Measurements from ENCODE around the gene PPEF2. TPM values are rescaled to one million over a fixed set of nuclear protein-coding genes. Genes with fewer than 3 reads are reported as not detected.

PPEF2 gene
- total RNA-seq, 1 experiment from 2014 or later = not detected

DNA sequence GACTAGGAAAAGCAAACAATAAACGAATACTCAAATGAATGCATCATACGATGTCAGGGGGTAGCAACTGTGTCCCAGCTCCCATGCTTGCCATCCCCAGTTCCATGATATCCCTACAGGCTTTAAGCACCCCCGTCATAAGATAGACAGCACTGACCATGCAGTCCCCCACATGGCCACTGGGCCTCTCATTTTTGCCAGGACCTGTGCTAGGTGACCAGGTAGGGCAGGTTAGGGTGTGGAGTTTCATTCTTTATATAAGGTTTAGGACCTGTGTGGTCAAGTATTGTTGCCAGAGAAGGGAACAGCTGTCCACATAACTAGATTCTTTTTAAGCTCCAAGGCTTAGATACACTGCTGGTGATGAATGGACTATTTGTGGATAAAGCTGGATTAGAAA lies 9.7 kb downstream of the PPEF2 start:
- Histone ChIP-seq H3K4me1 (ENCODE audit: insufficient read depth, low read length) (no peaks in the 10 kb centered on the region), H2BK12ac (ENCODE audit: insufficient read length, low read depth, low read length) (no peak overlapping the region), H2BK15ac (ENCODE audit: low read depth, low read length) (no peak overlapping the region), H4K5ac (ENCODE audit: insufficient read length, low read depth, low read length) (no peak overlapping the region), H2BK120ac (ENCODE audit: low read depth, low read length, poor library complexity, severe bottlenecking) (no peak overlapping the region), H2BK20ac (ENCODE audit: low read depth, low read length, poor library complexity, severe bottlenecking) (no peak overlapping the region), H3K9me3 (ENCODE audit: control insufficient read depth, low read depth, low read length) (no peaks in the 10 kb centered on the region), H3K18ac (ENCODE audit: insufficient read length, low read depth, low read length) (no peak overlapping the region), H2AFZ (ENCODE audit: low read length) (no peak overlapping the region), H3K79me2 (ENCODE audit: insufficient read depth, low read length) (no peaks in the 10 kb centered on the region), H3K23ac (ENCODE audit: insufficient read length, low read depth, low read length) (no peak overlapping the region), H3K27ac (ENCODE audit: insufficient read length, low read depth, low read length) (no peak overlapping the region), H2AK5ac (ENCODE audit: insufficient read length, low read length) (no peak overlapping the region), H3K4me2 (ENCODE audit: insufficient read depth, insufficient read length, low read length) (no peak overlapping the region), H3K79me1 (ENCODE audit: insufficient read depth, low read depth, low read length, poor library complexity, severe bottlenecking) (no peaks in the 10 kb centered on the region), H3K4ac (ENCODE audit: low read depth, low read length) (no peak overlapping the region), H4K91ac (ENCODE audit: insufficient read length, low read depth, low read length) (no peak overlapping the region), H3K9ac (ENCODE audit: extremely low read depth, insufficient read length, low read length) (no peak overlapping the region), H2BK5ac (ENCODE audit: insufficient read length, low read length) (no peak overlapping the region), H4K20me1 (ENCODE audit: control insufficient read depth, insufficient read depth, insufficient read length) (no peaks in the 10 kb centered on the region), H3K56ac (ENCODE audit: insufficient read length, low read depth, low read length) (no peak overlapping the region), H3K23me2 (ENCODE audit: insufficient read length, low read depth, low read length, poor library complexity, severe bottlenecking) (no peaks in the 10 kb centered on the region), H3K27me3 (ENCODE audit: insufficient read depth, low read length) (no peaks in the 10 kb centered on the region), H3T11ph (ENCODE audit: low read length) (no peak overlapping the region), H4K8ac (replicated peaks; ENCODE audit: insufficient read length, low read depth, low read length) (no peak overlapping the region), H3K14ac (ENCODE audit: insufficient read depth, low read length) (no peak overlapping the region)
- Mint-ChIP-seq H3K27me3 (ENCODE audit: low read depth) (no peaks in the 10 kb centered on the region), H3K27ac (no peak overlapping the region), H3K4me3 (no peak overlapping the region), H3K36me3 (ENCODE audit: insufficient read depth in 1 of 3, low read depth in 3 of 3) (peaks cover 0 to 4% (median 0%) of the 10 kb centered on the region in 3 experiments; a peak in 2 of 7 replicates), H3K9me3 (peaks cover 4 to 9% of the 10 kb centered on the region in 2 experiments; a peak in 4 of 5 replicates), H3K4me1 (no peaks in the 10 kb centered on the region; a peak in 1 of 4 replicates)
- DNase-seq = peak; percentile 58
- no CpG with 5 or more reads among the region's 3 CpGs for WGBS (ENCODE audit: extremely low coverage, insufficient read length, low lambda C conversion rate)
- TF ChIP-seq, protein P1, sequence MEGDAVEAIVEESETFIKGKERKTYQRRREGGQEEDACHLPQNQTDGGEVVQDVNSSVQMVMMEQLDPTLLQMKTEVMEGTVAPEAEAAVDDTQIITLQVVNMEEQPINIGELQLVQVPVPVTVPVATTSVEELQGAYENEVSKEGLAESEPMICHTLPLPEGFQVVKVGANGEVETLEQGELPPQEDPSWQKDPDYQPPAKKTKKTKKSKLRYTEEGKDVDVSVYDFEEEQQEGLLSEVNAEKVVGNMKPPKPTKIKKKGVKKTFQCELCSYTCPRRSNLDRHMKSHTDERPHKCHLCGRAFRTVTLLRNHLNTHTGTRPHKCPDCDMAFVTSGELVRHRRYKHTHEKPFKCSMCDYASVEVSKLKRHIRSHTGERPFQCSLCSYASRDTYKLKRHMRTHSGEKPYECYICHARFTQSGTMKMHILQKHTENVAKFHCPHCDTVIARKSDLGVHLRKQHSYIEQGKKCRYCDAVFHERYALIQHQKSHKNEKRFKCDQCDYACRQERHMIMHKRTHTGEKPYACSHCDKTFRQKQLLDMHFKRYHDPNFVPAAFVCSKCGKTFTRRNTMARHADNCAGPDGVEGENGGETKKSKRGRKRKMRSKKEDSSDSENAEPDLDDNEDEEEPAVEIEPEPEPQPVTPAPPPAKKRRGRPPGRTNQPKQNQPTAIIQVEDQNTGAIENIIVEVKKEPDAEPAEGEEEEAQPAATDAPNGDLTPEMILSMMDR (conservative IDR thresholded peaks at IDR 0.05) = peak; percentile 51

Measured in H9 (cell line).